Coronary artery (tissue), 2 donors: Measurements from ENCODE around the gene TNNI3K.

ENCODE experiments used
- DNase-seq: peaks from one replicate; pipeline ENCODE4 v3.0.0-alpha.2; 2017; ENCODE audit warnings: low spot score
- H3K27ac ChIP-seq, 2 donors: fragments of 200-600 bp; sonication (generic); one replicate each; pipeline ENCODE4 v1.5.1; 2016 to 2019
- H3K4me3 ChIP-seq: fragments of 200-600 bp; sonication (generic); 2 replicates; pipeline ENCODE4 v1.5.1; 2016; ENCODE audit warnings: mild to moderate bottlenecking, moderate library complexity
- TF ChIP-seq, protein P1 (sequence below): fragments of 200-600 bp; sonication (generic); IDR thresholded peaks from one replicate; pipeline ENCODE4 v1.5.1; 2019; ENCODE audit warnings: antibody characterized with exemption

The TNNI3K gene

DNA sequence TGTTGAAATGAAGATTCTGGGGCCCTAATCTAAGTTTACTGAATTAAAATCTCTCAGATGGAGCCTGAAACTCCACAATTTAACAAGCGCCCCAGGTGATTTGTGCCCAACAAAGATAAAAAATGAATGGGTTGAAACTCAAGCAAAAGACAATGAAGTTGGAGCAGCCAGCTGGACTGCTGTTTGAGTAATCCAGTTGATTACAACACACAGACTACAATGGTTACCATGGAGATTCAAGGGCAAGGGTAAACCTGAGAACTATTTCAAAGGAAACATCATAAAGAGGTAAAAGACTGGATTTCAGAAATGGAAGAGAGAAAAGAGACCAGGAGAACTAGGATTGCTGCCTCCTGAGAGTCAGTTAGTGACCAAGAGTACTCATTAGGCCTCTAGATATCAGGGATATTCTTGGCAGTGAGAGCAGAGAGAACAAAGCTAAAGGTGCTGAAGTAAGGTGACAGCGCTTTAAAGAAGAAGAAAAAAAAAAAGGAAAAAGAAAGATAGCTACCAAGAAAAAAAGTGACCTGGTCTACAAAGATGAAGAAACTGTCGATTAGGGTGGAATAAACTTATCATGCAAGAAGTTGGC lies 232.7 kb downstream of the TNNI3K start:
- DNase-seq: no peak
- Histone ChIP-seq H3K27ac (no peak overlapping the region), H3K4me3 (no peak overlapping the region)
- TF ChIP-seq, protein P1, sequence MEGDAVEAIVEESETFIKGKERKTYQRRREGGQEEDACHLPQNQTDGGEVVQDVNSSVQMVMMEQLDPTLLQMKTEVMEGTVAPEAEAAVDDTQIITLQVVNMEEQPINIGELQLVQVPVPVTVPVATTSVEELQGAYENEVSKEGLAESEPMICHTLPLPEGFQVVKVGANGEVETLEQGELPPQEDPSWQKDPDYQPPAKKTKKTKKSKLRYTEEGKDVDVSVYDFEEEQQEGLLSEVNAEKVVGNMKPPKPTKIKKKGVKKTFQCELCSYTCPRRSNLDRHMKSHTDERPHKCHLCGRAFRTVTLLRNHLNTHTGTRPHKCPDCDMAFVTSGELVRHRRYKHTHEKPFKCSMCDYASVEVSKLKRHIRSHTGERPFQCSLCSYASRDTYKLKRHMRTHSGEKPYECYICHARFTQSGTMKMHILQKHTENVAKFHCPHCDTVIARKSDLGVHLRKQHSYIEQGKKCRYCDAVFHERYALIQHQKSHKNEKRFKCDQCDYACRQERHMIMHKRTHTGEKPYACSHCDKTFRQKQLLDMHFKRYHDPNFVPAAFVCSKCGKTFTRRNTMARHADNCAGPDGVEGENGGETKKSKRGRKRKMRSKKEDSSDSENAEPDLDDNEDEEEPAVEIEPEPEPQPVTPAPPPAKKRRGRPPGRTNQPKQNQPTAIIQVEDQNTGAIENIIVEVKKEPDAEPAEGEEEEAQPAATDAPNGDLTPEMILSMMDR: no peak

DNA sequence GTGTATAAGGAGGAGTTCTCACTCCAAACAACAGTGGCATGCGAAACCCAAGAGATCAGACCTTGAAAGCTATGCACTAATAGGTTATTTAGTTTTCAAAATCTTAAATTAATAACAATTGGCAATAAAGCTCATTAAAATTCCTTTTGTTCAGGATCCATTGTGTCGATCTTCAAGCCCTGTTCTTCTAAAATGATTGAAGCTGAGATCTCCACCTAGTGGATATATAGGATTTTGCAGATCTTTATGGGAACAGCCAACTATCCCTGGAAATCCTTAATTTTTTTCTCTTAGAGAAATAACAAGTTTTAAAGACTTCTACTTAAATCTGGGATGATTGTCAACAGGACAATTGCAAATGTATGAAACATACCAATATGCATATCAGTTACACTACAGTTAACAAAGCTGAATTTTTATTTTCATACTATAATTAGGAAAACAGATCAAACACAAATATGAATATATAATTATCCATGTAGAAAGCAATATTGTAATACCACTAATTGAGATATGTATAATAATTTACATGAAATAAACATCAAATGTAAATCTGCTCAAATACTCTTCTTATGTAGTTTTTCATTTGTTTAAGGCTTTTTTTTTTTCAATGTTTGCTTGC lies 233.9 kb downstream of the TNNI3K start:
- TF ChIP-seq, protein P1: peak; percentile 40
- Histone ChIP-seq H3K27ac (peak overlapping the region in 1 of 2 donors; percentile 27), H3K4me3 (no peak overlapping the region)
- no peak for DNase-seq

GRCh38 chr1:74470251-74470650 lies 235.1 kb downstream of the TNNI3K start:
- TF ChIP-seq, protein P1: no peak
- DNase-seq: no peak
- peak overlapping the region; percentile 37 for H3K4me3 ChIP-seq
- peak overlapping the region; percentile 33 to 47 for H3K27ac ChIP-seq

DNA sequence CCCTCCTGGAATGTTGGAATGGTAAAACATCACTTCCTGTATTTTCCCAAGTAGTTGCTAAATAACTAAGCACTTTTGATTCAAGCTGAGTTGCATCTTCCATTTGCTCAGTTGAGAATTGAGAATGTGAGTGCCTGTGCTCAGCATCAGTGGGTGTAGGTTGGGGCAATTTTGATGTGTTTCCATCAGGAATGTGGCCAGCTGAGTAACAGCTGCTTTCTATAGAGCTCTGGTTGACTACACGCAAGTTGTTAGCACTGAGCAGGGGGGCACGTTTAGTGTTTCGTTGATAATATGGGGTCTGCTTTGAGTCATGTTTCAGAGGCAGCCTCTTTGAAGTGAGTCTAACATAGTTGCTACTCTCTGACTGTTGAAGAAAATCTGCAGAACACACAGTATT lies 235.7 kb downstream of the TNNI3K start:
- Histone ChIP-seq H3K27ac (peak overlapping the region; percentile 33 to 79), H3K4me3 (peak overlapping the region; percentile 37)
- DNase-seq: no peak
- TF ChIP-seq, protein P1: no peak

DNA sequence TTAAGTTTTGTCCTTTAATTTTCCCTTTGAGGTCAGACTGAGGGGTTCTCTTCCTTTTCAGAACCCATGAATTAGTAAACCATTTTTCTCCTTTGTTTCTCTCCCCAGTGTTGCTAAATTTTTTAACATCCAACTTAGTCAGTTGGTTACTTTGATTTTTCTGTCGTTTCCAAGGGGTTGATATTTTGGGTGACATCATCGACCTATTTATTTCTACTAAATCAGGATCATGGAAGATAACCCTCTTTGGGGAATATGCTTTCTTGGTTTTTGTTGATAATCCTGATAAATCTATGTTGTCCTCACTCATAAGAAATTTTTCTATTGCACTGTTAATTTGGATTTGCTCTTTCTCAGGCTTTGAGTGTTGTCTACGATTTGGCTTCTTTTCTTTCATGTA lies 236.3 kb downstream of the TNNI3K start:
- Histone ChIP-seq H3K4me3 (no peak overlapping the region), H3K27ac (no peak overlapping the region)
- TF ChIP-seq, protein P1: no peak
- no peak for DNase-seq

DNA sequence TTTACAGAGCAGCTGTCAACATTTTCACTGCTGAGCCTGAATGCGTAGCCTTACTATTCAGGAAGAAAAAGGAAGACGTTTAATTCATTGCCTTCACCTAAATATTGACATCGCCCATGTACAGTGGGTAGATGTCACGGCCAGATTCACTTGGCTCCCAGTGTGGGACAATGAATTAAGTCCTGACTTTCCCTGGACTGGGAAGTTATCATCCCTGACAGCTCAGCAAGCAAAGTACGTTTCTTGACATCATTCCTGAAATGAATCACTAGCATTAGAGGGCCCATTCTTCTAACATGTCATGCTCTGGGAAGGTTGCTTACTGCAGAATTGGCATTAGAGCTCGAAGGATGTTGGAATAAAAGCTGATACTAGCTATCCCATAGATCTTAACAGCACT lies 239.4 kb downstream of the TNNI3K start:
- no peak for DNase-seq
- Histone ChIP-seq H3K27ac (no peak overlapping the region), H3K4me3 (no peak overlapping the region)
- TF ChIP-seq, protein P1: no peak

- TF ChIP-seq, protein P1: no peak
- DNase-seq: no peak
These were observed 243.8 kb downstream of the TNNI3K start for GRCh38 chr1:74478979-74479378.

More at GRCh38 chr1:74478979-74479378, 243.8 kb downstream of the TNNI3K start:
- Histone ChIP-seq H3K4me3 (no peak overlapping the region), H3K27ac (no peak overlapping the region)
